GM12875 (cell line): Measurements from ENCODE around the gene MGMT.
"Not testable (repeated sequence)": the region's sequence is repeated elsewhere in the genome, so short reads cannot be mapped to it uniquely, and the experiment has no call there.

Experiments
- H3K4me3 ChIP-seq: one replicate; pipeline ENCODE4 v1.5.1; 2011; ENCODE audit warnings: low read depth, low read length, control low read depth
- CTCF ChIP-seq: IDR thresholded peaks from 2 replicates; pipeline ENCODE4 v1.5.1; 2011; ENCODE audit warnings: low read depth, mild to moderate bottlenecking, control low read depth, inconsistent platforms, low read length, moderate library complexity, borderline replicate concordance; ENCODE audit not compliant: insufficient read depth

MGMT gene

GRCh38 chr10:129426606-129427005, 40.4 kb upstream of the MGMT start:
- TF ChIP-seq CTCF: no peak
- H3K4me3 ChIP-seq: no peak overlapping the region

- no peak for TF ChIP-seq CTCF
- no peak overlapping the region for H3K4me3 ChIP-seq
These were observed 33.8 kb upstream of the MGMT start for GRCh38 chr10:129433266-129433665.

- not testable (repeated sequence) for H3K4me3 ChIP-seq
These were observed 31.3 kb upstream of the MGMT start for GRCh38 chr10:129435724-129436123.

- H3K4me3 ChIP-seq: no peak overlapping the region
- TF ChIP-seq CTCF: no peak
These were observed 29.0 kb upstream of the MGMT start for GRCh38 chr10:129438024-129438423.

GRCh38 chr10:129440247-129440646, 26.8 kb upstream of the MGMT start:
- no peak overlapping the region for H3K4me3 ChIP-seq
- TF ChIP-seq CTCF: no peak

GRCh38 chr10:129440722-129441316, 26.2 kb upstream of the MGMT start:
- TF ChIP-seq CTCF: no peak
- no peak overlapping the region for H3K4me3 ChIP-seq

GRCh38 chr10:129441372-129442009, 25.6 kb upstream of the MGMT start:
- no peak for TF ChIP-seq CTCF

GRCh38 chr10:129442866-129443265, 24.2 kb upstream of the MGMT start:
- no peak overlapping the region for H3K4me3 ChIP-seq
- TF ChIP-seq CTCF: no peak

More at GRCh38 chr10:129441372-129442009, 25.6 kb upstream of the MGMT start:
- H3K4me3 ChIP-seq: no peak overlapping the region
